GM21526 (cell line): ENCODE data around the gene CHRD.

Experiments
- ATAC-seq: cut with Tn5 transposase; IDR thresholded peaks from one replicate; pipeline ENCODE4 v1.9.1; 2021; ENCODE audit warnings: moderate library complexity; ENCODE audit not compliant: unreplicated experiment, low FRiP score

CHRD gene

DNA sequence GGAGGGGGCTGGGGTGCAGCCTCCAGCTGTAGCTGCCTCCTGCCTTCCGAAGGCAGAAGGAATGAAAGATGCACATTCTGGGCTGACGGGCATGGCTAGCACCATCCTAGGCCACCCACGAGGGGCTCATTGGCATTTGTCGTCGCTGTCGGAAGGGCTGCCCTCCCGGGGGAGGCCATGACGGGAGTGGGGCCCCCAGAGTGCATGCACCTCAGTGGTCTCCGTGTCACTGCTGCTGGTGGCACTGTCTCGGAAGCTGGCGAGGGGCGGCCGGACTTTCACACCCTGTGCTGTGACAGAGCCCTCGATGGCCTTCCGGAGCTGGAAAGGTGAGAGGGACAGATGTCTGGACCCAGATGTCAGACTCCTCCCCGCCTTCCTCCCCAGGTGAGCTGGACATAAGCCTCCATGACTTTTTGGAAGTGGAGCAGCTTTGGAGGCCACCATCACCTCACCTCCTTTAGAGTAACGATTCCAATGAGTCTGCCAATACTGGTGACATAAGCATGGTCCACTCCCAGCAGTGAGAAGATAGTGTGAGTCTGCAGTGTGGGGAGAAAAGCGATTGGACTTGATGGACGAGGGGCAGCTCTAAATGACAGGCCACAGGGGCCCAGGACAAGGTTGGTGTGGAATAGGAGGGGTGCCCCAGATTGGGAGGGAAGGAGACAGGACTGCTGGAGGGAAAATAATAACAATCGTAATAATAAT is 33.2 kb upstream of the CHRD start:
- ATAC-seq: no peak

DNA sequence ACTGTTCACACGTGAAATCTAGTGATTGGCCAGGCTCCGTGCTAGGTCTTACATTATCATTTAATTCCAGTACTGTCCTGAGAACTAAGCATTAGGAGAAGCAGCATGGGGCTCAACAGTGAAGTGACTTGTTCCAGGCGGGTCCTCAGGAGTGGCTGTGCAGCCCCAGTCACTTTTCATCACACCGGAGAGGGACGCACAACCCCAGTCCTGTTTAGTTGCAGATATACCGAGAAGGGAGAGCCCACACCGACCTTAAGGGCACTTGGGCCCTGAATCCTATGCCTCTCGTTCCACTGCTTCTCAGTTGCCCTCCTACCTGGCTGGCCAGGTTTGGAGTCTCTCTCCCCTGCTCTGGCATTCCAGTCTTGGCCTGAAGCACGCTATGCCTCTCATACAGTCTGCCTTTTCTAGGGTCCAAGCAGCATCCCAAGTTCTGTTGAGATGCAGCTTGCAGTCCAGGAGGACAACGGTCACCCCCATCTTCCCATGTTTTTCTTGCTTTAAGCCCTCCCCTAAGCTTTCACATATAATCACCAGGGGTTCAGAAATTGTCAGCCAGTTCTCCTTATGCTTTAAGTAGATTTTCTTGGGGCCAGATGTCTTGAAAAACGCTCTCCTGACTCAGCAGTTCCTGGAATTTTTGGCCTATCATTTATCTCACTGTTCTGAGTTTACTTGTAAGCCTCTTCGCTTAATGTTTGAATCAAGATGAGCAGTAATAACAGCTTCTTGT is 32.4 kb upstream of the CHRD start:
- ATAC-seq: no peak

DNA sequence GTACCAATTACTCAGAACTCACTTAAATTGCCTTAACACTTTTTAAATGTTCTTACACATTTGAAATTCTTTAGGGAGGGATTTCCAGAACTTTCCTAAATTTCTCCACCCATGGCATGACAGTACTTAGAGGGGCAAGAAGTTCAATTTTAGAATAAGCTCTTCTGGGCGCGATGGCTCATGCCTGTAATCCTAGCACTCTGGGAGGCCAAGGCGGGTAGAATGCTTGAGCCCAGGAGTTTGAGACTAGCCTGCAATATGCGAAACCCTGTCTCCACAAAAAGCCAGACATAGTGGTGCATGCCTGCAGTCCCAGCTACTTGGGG is 31.8 kb upstream of the CHRD start:
- no peak for ATAC-seq

DNA sequence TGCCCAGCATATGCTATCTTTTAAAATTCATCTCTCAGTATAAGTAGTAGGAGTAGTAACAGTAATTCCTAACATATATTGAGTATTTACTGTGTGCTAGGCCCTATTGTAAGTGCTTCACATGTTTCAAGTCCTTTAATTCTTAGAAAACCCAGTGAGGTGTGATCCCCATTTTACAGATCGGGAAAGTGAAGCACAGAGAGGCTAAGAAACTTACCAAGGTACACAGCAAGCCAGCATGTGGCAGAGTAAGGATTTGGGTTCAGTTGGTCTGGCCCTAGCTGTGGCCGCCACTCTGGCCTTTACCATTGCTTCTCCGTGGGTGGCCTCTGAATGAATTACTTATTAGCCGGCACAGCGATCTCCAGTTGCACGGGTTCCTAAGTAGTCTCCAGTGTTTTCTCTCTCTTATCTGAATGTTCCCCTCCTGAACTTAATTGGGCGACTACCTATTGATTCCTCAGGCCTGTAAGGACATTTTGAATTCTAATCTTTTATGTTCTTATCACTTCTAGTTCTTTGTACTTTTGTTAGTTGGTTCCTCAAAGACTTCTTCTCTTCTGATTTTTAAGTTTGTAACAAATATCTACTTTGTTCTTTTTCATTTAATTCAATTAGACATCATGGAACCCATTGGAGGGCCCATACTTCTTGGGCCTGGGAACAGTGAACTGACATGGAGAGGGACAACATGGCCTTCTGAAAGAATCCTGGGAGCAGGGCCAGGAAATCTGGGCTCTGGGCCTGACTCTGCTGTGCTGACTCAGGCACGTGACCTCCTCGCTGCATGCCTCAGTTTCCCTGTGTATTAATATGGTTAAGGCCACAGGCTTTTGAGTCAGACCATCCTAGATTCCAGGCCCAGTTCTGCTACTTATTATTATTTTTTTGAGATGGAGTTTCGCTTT is 30.0 kb upstream of the CHRD start:
- no peak for ATAC-seq

DNA sequence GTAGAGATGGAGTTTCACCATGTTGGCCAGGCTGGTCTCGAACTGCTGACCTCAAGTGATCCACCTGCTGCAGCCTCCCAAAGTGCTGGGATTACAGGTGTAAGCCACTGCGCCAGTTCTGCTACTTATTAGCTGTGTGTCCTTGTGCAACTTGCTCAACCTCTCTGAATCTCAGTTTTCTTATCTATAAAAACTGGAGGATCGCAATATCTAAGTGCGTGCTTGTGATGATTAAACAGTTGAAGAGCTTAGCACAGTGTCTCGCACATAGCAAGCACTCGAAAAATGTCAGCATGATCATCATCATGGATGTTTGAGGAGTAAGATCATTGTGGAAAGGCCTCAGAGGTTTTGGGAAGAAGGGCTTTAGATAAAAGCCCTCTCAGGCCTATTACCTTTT is 29.2 kb upstream of the CHRD start:
- no peak for ATAC-seq

DNA sequence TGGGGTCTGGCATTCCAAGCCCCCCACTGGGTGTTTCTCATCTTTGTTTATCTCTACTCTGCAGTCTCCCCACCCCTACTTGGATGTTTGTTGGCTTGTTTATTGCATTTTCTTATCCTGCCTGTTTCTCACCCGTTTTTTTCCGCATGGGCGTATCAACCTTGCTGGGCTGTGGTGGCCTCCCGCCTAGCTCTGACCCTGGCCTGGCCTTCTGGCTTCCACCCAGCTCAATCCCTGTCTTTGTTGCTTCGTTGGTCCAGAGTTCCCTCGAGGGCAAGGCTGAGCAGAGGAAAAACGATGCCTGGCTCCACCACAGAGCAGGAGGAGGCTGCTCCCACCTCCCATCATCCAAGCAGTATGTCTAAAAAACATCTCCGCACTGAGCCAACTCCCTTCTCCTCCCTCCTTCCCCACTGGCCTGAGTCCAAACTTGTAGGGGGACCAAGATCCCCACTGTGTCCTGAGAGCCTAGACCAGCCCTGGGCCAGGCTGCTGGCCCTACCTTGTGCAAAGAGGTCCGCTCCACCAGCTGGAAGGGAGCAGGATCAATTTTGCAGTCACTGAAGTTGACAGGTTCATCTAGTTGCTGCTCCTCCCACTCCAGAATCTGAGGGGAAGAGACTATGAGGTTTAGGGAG is 28.2 kb upstream of the CHRD start:
- no peak for ATAC-seq

DNA sequence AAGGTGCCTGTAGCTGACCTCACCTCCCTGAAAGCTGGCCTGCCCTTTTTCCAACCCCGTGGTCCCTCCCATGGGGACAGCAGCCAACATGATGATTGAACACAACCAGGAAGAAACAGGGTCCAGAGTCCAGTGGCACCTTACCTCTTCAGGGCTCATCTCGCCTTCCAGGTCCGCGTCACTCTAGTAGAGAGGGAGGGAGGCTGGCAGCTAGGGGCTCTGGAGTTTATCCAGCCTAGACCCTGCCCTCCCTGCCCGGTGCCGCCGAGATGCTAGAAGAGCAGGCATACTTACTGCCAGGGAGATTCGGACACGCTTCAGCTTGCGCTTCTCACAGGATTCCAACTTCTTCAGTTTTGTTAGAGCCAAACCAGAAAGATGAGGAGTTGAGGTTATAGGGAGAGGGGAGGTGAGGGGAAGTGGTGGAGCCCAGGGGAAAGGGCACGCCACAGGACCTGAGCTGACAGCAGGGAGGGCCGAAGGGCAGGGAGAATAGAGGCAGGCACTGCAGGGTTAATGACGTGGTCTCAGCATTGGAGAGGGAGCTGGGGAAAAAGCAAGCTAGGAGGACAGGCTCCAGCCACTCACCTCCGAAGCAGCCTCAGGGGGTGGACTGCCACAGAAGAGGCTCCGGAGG is 27.6 kb upstream of the CHRD start:
- no peak for ATAC-seq

DNA sequence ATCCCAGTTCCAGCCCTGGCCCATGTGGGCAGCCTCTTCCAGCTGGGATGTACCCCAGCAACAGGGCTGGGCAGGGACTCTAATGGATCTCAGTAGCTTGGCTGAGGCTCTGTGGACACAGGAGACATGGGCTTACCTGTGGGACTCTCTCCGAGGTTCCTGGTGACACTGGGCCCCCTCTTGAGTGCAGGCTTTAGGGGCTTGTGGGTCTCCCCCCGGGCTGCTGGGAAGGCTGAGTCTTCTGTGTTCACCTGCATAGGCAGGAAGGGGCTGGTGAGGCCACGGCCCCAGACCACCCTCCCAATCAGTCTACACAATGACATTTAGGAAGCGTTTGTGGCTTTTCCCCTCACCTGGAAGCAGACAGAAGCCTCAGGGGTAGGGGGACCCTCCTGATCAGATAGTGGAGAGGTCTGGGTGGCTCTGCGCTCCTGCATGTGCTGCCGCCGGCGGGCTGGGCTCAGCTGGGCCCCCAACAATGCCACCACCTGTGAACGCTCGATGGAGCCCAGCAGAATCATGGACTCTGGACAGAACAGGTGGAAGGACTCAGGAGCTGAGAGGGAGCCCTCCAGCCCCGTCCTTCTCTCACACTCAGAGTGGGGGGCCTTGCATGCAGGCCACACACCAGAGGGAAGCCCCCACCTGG is 26.8 kb upstream of the CHRD start:
- no peak for ATAC-seq

DNA sequence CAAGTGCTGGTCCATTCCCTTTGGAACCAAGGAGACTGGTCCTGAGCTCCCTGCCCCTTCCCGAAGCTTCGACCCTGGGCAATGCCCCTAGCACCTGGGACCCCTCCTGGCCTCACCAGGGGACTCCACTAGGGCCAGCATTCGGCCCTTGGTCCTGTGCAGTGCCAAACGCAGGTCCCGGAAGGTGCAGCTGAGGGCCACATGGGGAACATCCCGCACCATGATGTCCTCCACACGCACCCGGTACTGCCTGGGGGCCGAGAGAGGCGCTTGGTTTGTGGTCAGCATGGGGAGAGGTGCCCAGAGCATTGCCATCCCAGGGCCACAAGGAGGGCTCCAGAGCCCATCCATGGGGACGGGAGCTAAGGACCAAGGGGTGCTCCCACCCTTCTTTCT is 26.3 kb upstream of the CHRD start:
- ATAC-seq: no peak

DNA sequence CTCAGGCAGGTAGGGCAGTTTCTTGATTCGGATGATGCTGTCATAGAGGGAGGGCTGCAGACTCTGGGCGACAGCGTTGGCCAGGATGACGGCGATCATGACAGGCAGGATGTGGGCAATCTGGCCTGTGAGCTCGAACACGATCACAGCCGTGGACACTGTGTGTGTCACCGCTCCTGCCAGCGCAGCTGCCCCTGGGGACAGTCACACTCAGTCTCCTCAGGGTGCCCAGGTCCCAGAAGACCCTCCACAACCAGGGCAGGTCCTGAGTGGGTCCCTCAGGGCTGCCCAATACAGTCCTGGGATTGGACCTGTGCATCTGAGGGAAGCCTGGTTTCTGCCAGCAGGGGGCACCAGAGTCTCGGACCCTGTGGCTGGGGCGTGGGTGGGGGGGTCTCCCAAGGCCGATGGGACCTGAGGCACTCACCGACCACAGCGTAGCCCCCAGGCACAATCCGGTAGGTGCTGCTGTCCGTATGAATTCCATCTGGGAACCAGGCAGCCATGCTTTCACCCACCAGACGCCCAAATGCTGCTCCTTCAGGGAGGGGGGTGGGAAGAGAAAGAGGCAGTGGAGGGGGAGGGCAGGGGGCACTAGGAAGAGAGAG is 25.6 kb upstream of the CHRD start:
- ATAC-seq: no peak

DNA sequence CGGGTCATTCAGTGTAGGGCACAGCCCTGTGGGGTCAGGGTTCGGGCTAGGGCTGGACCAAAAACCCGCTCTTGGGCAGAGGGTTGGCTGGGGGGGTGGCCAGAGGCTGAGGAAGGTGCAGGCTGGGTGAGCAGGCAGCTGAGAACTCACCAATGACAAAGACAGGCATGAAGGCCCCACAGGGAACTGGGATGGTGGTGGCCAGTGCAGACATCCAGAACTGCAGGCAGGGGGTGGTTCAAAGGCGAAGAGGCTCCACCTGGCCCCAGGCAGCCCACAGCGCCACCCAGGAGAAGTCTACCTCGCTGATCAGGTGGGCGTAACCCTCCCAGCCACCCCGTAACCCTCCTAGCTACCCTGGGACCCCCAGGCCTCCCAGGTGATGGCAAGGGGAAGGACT is 25.1 kb upstream of the CHRD start:
- no peak for ATAC-seq

DNA sequence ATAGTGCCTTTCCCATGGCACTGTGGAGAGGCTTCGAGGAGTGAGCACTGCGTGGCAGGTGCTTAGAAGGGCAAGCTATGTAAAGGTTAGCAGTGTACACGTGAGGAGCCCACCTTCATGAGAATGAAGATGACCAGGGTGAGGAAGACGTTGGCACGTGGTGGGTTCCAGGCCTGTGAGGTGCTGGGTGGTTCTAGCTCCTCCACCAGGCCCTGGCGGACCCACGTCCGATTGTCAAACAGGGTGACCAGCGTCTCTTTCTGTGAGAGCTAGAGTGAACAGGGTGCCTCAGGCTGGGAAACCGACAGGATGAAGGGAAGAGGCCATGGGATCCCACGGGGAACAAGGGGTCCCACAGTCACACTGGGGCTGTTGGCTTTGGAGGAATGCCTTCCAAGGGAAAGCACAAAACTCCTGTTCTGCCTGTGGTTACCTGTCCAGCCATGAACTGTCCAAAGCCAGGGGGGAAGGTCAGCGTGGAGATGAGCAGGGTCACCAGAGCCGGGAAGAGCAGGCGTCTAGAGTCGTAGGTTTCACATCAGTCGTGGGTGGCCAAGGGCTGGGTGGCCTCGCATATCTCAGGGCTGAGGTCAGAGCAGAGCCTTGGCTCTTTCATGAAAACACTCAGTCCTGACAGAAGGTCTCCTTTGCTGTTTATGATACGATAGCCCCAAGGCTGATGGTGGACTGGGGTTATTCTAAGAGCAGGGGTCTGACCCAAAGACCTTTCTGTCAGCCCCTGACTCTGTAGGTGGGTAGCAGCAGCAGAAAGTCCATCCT is 24.4 kb upstream of the CHRD start:
- no peak for ATAC-seq

DNA sequence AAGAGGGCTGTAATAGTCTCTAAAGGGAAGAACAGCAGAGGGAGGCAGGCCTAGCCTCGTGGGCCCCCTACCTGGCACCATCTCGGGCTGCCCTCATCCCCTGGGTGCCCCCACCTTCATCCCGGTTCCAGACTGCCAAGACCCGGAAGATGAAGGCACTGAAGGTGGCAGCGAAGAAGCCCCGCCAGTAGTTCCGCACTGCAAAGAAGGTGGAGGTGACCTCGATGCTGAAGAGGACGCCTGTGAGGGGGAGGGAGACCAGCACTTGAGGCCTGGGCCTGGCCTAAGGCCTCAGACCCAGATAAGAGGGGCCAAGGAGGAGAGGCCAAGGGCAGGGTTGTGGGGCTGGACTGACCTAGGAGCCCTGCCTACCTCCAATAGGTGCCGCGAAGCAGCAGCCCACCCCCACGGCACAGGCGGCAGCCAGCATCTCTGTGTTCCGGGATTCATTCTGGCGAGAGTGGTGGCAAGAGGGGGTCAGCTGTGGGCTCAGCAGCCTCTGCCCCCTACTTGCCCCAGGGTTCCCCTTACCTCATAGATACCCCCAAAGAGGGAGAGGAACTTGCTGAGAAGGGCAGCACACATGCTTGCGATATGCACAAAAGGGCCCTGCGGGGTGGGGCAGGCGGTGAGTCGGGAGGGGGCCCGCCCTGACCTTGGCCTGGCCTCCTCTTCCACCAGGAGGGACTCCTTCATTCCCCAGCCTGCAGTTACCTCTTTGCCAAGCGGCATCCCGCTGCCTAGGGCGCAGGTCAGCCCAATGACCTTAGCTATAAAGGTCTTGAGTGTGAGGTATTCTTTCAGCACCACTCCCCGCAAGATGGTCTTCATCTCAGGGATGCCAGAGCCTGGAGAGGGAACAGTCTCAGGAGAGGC is 22.4 kb upstream of the CHRD start:
- ATAC-seq: no peak

DNA sequence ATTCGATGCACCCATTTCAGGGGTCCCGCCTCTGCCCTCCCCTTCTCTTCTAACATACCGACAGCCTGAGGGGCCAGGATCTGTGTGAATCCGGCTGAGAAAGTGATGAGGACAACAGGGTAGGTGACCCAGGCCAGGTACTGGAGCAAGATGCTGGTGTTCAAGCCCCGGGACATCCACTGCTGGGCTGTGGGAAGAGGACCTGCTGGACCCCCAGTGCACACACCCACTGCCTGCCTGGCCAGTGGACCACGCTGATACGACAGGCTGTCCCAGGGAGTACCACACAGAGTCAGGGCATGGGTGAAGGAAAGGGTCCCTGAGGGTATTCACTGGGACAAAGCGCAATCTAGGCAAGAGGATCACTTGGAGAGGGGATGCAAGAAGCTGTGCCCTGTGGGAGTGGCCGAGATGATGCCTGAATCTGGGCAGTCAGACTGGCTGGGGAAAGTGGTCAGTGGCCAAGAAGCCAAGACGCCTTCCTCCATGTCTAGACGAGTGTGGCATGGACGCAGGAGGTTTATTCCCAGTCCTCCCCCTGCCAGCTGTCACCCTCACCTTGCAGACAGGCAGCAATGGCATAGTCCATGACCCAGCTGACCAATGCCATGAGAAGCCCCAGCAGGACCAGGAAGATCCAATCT is 21.6 kb upstream of the CHRD start:
- ATAC-seq: no peak

DNA sequence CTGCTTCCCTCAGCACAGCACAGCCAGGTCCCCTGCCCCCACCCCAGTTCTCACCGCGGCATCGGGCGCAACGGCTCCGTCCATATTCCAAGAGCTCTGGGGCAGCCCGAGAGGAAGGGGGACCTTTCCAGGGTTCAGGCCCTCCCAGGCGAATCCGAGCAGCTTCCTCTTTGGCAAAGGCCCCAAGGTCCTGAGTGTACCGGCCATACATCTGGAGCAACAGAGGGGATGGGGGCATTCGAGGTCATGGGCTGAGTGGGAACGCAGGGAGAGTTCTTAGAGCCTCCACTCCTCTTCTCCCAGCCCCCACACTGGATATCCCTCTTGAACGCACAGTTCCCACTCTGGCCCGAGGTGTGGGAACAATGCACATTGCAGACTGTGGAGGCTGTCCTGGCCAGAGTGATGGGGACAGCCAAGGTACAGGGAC is 20.9 kb upstream of the CHRD start:
- no peak for ATAC-seq

DNA sequence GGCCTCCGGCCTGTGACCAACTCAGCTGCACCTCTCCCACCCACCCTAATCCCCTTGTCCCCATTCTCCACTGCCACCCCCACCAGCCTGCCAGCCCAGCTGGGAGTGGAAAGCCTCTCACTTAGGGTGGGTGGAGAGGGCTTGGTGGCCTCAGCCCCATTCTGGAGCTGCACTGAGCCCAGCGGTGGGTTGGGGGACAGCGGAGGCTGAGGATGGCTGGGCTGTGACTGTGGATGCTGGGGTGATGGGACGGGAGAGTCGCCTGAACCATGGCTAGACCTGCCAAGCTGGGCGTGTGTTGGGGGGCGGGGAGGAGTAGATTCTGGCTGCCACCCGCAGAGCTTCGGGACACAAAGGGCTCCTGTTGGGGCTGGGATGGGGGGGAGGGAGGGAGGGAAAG is 20.2 kb upstream of the CHRD start:
- no peak for ATAC-seq
